HEK293 (cell line): ENCODE results near the gene BHLHE23.

Experiments
- CTCF ChIA-PET: fragments of 350-600 bp; formaldehyde crosslinking; extraction: SDS; loops from one replicate; lab custom pipeline; 2021; ENCODE audit warnings: antibody characterized with exemption; lab: Yijun Ruan, JAX
- POLR2A ChIA-PET: fragments of 300-600 bp; formaldehyde crosslinking; extraction: SDS; loops from one replicate; lab custom pipeline; 2020; ENCODE audit warnings: antibody characterized with exemption, inconsistent platforms; lab: Yijun Ruan, JAX
- H3K27ac ChIP-seq: fragments of 200-500 bp; sonication (Bioruptor generic); 2 replicates; pipeline ENCODE4 v1.5.1; 2014; ENCODE audit warnings: low read depth, low read length, control low read depth, inconsistent platforms; ENCODE audit errors: extremely low read depth
- H3K36me3 ChIP-seq, 2 experiments: fragments of 200-500 bp in 1 of 2; sonication (Bioruptor generic) in 1 of 2; 1 replicate in 1 of 2; 2 replicates in 1 of 2; pipeline ENCODE4 v1.5.1; 2014 to 2017; ENCODE audit warnings: inconsistent platforms in 2 of 2, low read length in 2 of 2; ENCODE audit not compliant: control insufficient read depth in 2 of 2, insufficient read depth in 1 of 2
- H3K4me1 ChIP-seq: fragments of 200-500 bp; sonication (Bioruptor generic); 2 replicates; pipeline ENCODE4 v1.5.1; 2014; ENCODE audit warnings: mild to moderate bottlenecking, low read length, inconsistent platforms; ENCODE audit not compliant: control insufficient read depth, insufficient read depth
- H3K4me3 ChIP-seq: 2 replicates; pipeline ENCODE4 v1.5.1; 2011; ENCODE audit warnings: low read depth, mild to moderate bottlenecking, control low read depth, low read length, moderate library complexity
- H3K9me3 ChIP-seq: fragments of 200-500 bp; sonication (Bioruptor generic); 2 replicates; pipeline ENCODE4 v1.5.1; 2014; ENCODE audit warnings: low read depth, low read length, inconsistent platforms; ENCODE audit not compliant: control insufficient read depth, insufficient read depth
- GLIS1 ChIP-seq: fragments of 450-650 bp; formaldehyde crosslinking; IDR thresholded peaks from 2 replicates; pipeline ENCODE4 v1.5.1; 2016; ENCODE audit warnings: missing biosample characterization, missing genetic modification characterization
- GLIS2 ChIP-seq: fragments of 450-650 bp; formaldehyde crosslinking; IDR thresholded peaks from 2 replicates; pipeline ENCODE4 v1.5.1; 2016; ENCODE audit warnings: missing biosample characterization, missing genetic modification characterization
- KLF8 ChIP-seq: fragments of 450-650 bp; formaldehyde crosslinking; IDR thresholded peaks from 2 replicates; pipeline ENCODE4 v1.5.1; 2016; ENCODE audit warnings: missing biosample characterization, missing genetic modification characterization
- MZF1 ChIP-seq: fragments of 450-650 bp; formaldehyde crosslinking; IDR thresholded peaks from 2 replicates; pipeline ENCODE4 v1.5.1; 2017; ENCODE audit warnings: missing biosample characterization, missing genetic modification characterization, borderline replicate concordance
- OSR2 ChIP-seq: fragments of 450-650 bp; formaldehyde crosslinking; IDR thresholded peaks from 2 replicates; pipeline ENCODE4 v1.5.1; 2016; ENCODE audit warnings: missing biosample characterization, missing genetic modification characterization
- PRDM6 ChIP-seq: fragments of 450-650 bp; formaldehyde crosslinking; IDR thresholded peaks from 2 replicates; pipeline ENCODE4 v1.5.1; 2017; ENCODE audit warnings: missing biosample characterization, missing genetic modification characterization
- REPIN1 ChIP-seq: fragments of 450-650 bp; formaldehyde crosslinking; IDR thresholded peaks from 2 replicates; pipeline ENCODE4 v1.5.1; 2017; ENCODE audit warnings: missing biosample characterization, missing genetic modification characterization, low read depth
- SCRT2 ChIP-seq: fragments of 450-650 bp; formaldehyde crosslinking; IDR thresholded peaks from 2 replicates; pipeline ENCODE4 v1.5.1; 2016; ENCODE audit warnings: missing biosample characterization, missing genetic modification characterization
- ZFHX2 ChIP-seq: fragments of 450-650 bp; formaldehyde crosslinking; conservative IDR thresholded peaks from 2 replicates; pipeline ENCODE4 v1.5.1; 2016; ENCODE audit warnings: missing biosample characterization, missing genetic modification characterization
- ZNF112 ChIP-seq: fragments of 450-650 bp; formaldehyde crosslinking; IDR thresholded peaks from 2 replicates; pipeline ENCODE4 v1.5.0; 2017; ENCODE audit warnings: missing biosample characterization, missing genetic modification characterization
- ZNF175 ChIP-seq: fragments of 450-650 bp; formaldehyde crosslinking; IDR thresholded peaks from 2 replicates; pipeline ENCODE4 v1.5.1; 2016; ENCODE audit warnings: missing biosample characterization, missing genetic modification characterization
- ZNF239 ChIP-seq: fragments of 450-650 bp; formaldehyde crosslinking; IDR thresholded peaks from 2 replicates; pipeline ENCODE4 v1.5.1; 2016; ENCODE audit warnings: missing biosample characterization, missing genetic modification characterization
- ZNF37A ChIP-seq: fragments of 450-650 bp; IDR thresholded peaks from 2 replicates; pipeline ENCODE4 v1.5.1; 2018; ENCODE audit warnings: missing biosample characterization, missing genetic modification characterization
- ZNF404 ChIP-seq: fragments of 450-650 bp; formaldehyde crosslinking; IDR thresholded peaks from 2 replicates; pipeline ENCODE4 v1.5.1; 2017; ENCODE audit warnings: missing biosample characterization, missing genetic modification characterization
- ZNF514 ChIP-seq: fragments of 450-650 bp; formaldehyde crosslinking; IDR thresholded peaks from 2 replicates; pipeline ENCODE4 v1.5.1; 2016; ENCODE audit warnings: missing biosample characterization, missing genetic modification characterization
- ZNF768 ChIP-seq: fragments of 450-650 bp; formaldehyde crosslinking; IDR thresholded peaks from 2 replicates; pipeline ENCODE4 v1.5.1; 2018; ENCODE audit warnings: missing biosample characterization, mild to moderate bottlenecking, missing genetic modification characterization
- ZNF785 ChIP-seq: fragments of 450-650 bp; formaldehyde crosslinking; IDR thresholded peaks from 2 replicates; pipeline ENCODE4 v1.5.1; 2016; ENCODE audit warnings: missing biosample characterization, missing genetic modification characterization
- TF ChIP-seq, protein P1 (sequence below): fragments of 450-650 bp; formaldehyde crosslinking; IDR thresholded peaks from 2 replicates; pipeline ENCODE4 v1.5.1; 2016; ENCODE audit warnings: missing biosample characterization, missing genetic modification characterization
- TF ChIP-seq, protein P2 (sequence below): IDR thresholded peaks from 2 replicates; pipeline ENCODE4 v1.6.1; 2011; ENCODE audit warnings: mild to moderate bottlenecking, low read depth, low read length, borderline replicate concordance
- TF ChIP-seq, protein P3 (sequence below): fragments of 450-650 bp; formaldehyde crosslinking; conservative IDR thresholded peaks from 2 replicates; pipeline ENCODE4 v1.5.1; 2016; ENCODE audit warnings: low read depth, missing biosample characterization, missing genetic modification characterization
- TF ChIP-seq, protein P4 (sequence below): fragments of 450-650 bp; formaldehyde crosslinking; IDR thresholded peaks from 2 replicates; pipeline ENCODE4; 2016; ENCODE audit warnings: missing biosample characterization, missing genetic modification characterization
- TF ChIP-seq, protein P5 (sequence below): fragments of 450-650 bp; formaldehyde crosslinking; IDR thresholded peaks from 2 replicates; pipeline ENCODE4 v1.5.1; 2017; ENCODE audit warnings: missing biosample characterization, missing genetic modification characterization

BHLHE23 gene

DNA sequence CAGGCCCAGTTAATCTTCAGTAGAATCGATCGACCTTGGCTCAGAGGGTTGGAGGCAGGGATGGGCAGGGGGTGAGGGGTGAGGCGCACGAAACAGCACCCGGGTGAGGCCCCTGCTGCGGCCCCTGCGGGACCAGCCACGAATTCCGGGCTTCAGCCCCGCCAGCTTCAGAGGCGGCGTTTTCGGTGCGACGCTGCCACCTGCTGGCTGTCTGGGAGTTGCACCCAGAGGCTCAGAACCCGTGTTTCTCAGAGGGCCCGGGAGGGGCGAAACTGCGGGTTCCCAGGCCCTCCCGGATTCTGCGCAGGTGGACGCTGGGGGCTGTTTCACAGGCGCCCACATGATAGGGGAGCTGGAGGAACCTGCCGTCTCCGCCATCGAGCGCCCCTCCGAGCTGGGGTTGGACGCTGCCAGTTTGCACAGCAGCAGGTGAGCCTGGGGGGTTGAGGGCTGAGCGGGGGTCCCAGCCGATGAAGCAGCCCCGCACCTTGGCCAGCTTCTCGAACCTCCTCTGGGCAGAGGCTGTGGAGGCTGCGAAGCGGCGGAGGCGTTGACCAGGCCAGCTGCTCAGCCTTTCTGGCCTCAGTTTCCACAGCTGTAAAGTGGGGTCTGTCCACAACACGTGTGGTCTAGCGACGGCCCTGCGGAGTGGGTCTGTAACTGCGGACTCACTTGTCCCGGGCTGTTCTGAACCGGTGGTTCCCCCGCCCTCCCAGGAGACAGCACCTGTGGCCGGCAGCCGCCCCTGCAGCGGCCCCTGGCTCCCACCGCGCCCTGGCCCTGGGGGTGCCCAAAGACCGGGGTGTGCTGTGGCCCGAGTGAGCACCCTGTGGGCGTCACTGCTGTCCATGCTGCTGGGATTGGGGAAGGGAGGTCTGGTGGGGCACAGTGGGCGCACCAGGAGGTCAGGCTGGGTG, 2.5 kb upstream of the BHLHE23 start (continued):
- TF ChIP-seq, protein P1, sequence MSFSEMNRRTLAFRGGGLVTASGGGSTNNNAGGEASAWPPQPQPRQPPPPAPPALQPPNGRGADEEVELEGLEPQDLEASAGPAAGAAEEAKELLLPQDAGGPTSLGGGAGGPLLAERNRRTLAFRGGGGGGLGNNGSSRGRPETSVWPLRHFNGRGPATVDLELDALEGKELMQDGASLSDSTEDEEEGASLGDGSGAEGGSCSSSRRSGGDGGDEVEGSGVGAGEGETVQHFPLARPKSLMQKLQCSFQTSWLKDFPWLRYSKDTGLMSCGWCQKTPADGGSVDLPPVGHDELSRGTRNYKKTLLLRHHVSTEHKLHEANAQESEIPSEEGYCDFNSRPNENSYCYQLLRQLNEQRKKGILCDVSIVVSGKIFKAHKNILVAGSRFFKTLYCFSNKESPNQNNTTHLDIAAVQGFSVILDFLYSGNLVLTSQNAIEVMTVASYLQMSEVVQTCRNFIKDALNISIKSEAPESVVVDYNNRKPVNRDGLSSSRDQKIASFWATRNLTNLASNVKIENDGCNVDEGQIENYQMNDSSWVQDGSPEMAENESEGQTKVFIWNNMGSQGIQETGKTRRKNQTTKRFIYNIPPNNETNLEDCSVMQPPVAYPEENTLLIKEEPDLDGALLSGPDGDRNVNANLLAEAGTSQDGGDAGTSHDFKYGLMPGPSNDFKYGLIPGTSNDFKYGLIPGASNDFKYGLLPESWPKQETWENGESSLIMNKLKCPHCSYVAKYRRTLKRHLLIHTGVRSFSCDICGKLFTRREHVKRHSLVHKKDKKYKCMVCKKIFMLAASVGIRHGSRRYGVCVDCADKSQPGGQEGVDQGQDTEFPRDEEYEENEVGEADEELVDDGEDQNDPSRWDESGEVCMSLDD (tag by site-specific recombination) = no peak
- TF ChIP-seq ZNF404 = no peak
- TF ChIP-seq REPIN1 = no peak

- Histone ChIP-seq H3K27ac (no peak overlapping the region), H3K4me1 (no peaks in the 10 kb centered on the region), H3K36me3 (no peaks in the 10 kb centered on the region), H3K9me3 (no peaks in the 10 kb centered on the region), H3K4me3 (no peak overlapping the region)
- ChIA-PET POLR2A (interaction anchor here (1.2 kb wide), 1 partner anchor 36 kb away, joined by 3 read pairs; no protein-coding TSS in a partner anchor), CTCF (interaction anchor here (0.6 to 2.5 kb wide), 20 partner anchors 12 to 275 kb away, joined by 3 to 30 read pairs (median 5); no protein-coding TSS in a partner anchor)
- TF ChIP-seq ZNF768 (no peak), GLIS2 (tag by site-specific recombination) (peak; percentile 82; the same call in 1 of the 2 replicates), ZNF175 (no peak), KLF8 (tag by site-specific recombination) (no peak), PRDM6 (tag by site-specific recombination) (no peak), ZNF514 (tag by site-specific recombination) (no peak), GLIS1 (tag by site-specific recombination) (peak; percentile 82; the same call in 1 of the 2 replicates), SCRT2 (peak; percentile 58), ZFHX2 (tag by site-specific recombination) (no peak), ZNF112 (tag by site-specific recombination) (no peak), OSR2 (tag by site-specific recombination) (no peak), ZNF404 (no peak), ZNF37A (no peak), ZNF239 (tag by site-specific recombination) (no peak), MZF1 (no peak), ZNF785 (no peak)
- TF ChIP-seq, protein P2, sequence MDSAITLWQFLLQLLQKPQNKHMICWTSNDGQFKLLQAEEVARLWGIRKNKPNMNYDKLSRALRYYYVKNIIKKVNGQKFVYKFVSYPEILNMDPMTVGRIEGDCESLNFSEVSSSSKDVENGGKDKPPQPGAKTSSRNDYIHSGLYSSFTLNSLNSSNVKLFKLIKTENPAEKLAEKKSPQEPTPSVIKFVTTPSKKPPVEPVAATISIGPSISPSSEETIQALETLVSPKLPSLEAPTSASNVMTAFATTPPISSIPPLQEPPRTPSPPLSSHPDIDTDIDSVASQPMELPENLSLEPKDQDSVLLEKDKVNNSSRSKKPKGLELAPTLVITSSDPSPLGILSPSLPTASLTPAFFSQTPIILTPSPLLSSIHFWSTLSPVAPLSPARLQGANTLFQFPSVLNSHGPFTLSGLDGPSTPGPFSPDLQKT = no peak
- TF ChIP-seq, protein P3, sequence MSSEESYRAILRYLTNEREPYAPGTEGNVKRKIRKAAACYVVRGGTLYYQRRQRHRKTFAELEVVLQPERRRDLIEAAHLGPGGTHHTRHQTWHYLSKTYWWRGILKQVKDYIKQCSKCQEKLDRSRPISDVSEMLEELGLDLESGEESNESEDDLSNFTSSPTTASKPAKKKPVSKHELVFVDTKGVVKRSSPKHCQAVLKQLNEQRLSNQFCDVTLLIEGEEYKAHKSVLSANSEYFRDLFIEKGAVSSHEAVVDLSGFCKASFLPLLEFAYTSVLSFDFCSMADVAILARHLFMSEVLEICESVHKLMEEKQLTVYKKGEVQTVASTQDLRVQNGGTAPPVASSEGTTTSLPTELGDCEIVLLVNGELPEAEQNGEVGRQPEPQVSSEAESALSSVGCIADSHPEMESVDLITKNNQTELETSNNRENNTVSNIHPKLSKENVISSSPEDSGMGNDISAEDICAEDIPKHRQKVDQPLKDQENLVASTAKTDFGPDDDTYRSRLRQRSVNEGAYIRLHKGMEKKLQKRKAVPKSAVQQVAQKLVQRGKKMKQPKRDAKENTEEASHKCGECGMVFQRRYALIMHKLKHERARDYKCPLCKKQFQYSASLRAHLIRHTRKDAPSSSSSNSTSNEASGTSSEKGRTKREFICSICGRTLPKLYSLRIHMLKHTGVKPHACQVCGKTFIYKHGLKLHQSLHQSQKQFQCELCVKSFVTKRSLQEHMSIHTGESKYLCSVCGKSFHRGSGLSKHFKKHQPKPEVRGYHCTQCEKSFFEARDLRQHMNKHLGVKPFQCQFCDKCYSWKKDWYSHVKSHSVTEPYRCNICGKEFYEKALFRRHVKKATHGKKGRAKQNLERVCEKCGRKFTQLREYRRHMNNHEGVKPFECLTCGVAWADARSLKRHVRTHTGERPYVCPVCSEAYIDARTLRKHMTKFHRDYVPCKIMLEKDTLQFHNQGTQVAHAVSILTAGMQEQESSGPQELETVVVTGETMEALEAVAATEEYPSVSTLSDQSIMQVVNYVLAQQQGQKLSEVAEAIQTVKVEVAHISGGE (tag by site-specific recombination) = no peak
- TF ChIP-seq, protein P4, sequence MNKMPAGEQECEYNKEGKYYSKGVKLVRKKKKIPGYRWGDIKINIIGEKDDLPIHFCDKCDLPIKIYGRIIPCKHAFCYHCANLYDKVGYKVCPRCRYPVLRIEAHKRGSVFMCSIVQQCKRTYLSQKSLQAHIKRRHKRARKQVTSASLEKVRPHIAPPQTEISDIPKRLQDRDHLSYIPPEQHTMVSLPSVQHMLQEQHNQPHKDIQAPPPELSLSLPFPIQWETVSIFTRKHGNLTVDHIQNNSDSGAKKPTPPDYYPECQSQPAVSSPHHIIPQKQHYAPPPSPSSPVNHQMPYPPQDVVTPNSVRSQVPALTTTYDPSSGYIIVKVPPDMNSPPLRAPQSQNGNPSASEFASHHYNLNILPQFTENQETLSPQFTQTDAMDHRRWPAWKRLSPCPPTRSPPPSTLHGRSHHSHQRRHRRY (tag by site-specific recombination) = no peak
- TF ChIP-seq, protein P5, sequence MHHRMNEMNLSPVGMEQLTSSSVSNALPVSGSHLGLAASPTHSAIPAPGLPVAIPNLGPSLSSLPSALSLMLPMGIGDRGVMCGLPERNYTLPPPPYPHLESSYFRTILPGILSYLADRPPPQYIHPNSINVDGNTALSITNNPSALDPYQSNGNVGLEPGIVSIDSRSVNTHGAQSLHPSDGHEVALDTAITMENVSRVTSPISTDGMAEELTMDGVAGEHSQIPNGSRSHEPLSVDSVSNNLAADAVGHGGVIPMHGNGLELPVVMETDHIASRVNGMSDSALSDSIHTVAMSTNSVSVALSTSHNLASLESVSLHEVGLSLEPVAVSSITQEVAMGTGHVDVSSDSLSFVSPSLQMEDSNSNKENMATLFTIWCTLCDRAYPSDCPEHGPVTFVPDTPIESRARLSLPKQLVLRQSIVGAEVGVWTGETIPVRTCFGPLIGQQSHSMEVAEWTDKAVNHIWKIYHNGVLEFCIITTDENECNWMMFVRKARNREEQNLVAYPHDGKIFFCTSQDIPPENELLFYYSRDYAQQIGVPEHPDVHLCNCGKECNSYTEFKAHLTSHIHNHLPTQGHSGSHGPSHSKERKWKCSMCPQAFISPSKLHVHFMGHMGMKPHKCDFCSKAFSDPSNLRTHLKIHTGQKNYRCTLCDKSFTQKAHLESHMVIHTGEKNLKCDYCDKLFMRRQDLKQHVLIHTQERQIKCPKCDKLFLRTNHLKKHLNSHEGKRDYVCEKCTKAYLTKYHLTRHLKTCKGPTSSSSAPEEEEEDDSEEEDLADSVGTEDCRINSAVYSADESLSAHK (tag by site-specific recombination) = no peak
Observed at GRCh38 chr20:63008541-63009044, 1.8 kb upstream of the BHLHE23 start.
